HepG2 (cell line): ENCODE results near the gene ZFP36L2. TPM values are rescaled to one million over a fixed set of nuclear protein-coding genes. Genes with fewer than 3 reads are reported as not detected.

ENCODE experiments used
- BORCS8-MEF2B ChIP-seq: sonication (generic); formaldehyde crosslinking; IDR thresholded peaks from 2 replicates; pipeline ENCODE4 v1.8.0; 2022; ENCODE audit warnings: mild to moderate bottlenecking, missing genetic modification reagents
- DBP ChIP-seq: sonication (generic); formaldehyde crosslinking; IDR thresholded peaks from 2 replicates; pipeline ENCODE4 v1.4.0; 2020; ENCODE audit warnings: missing genetic modification reagents; ENCODE audit errors: not compliant biosample characterization
- GMEB1 ChIP-seq: sonication (generic); formaldehyde crosslinking; IDR thresholded peaks from 2 replicates; pipeline ENCODE4 v1.5.1; 2020; ENCODE audit warnings: missing genetic modification reagents, mild to moderate bottlenecking, borderline replicate concordance
- HINFP ChIP-seq: sonication (generic); formaldehyde crosslinking; IDR thresholded peaks from 2 replicates; pipeline ENCODE4 v1.4.0; 2020; ENCODE audit warnings: low read depth, mild to moderate bottlenecking, missing genetic modification reagents
- HMG20A ChIP-seq: IDR thresholded peaks from 2 replicates; pipeline ENCODE4 v1.6.1; 2016; ENCODE audit warnings: borderline replicate concordance
- HMGXB4 ChIP-seq, 2 experiments: sonication (generic) in 1 of 2; formaldehyde crosslinking in 1 of 2; IDR thresholded peaks; 2 replicates each; pipeline versions ENCODE4 v1.4.0 to v1.6.1; 2018 to 2020; ENCODE audit warnings: missing genetic modification reagents in 2 of 2, borderline replicate concordance in 1 of 2, low read depth in 1 of 2, mild to moderate bottlenecking in 1 of 2, missing biosample characterization in 1 of 2
- KLF12 ChIP-seq: sonication (generic); formaldehyde crosslinking; IDR thresholded peaks from 2 replicates; pipeline ENCODE4 v1.4.0; 2020; ENCODE audit warnings: missing genetic modification reagents, borderline replicate concordance
- MEF2D ChIP-seq: sonication (generic); formaldehyde crosslinking; IDR thresholded peaks from 2 replicates; pipeline ENCODE4 v1.5.1; 2020; ENCODE audit warnings: mild to moderate bottlenecking, missing genetic modification reagents
- MXD4 ChIP-seq: IDR thresholded peaks from 2 replicates; pipeline ENCODE4 v1.6.1; 2016; ENCODE audit warnings: mild to moderate bottlenecking, missing biosample characterization, missing genetic modification reagents
- NCOR1 ChIP-seq: fragments of 200-600 bp; sonication (generic); IDR thresholded peaks from 2 replicates; pipeline ENCODE4 v1.7.0; 2017; ENCODE audit warnings: antibody characterized with exemption, low read length, borderline replicate concordance
- PRDM4 ChIP-seq: sonication (generic); formaldehyde crosslinking; IDR thresholded peaks from 2 replicates; pipeline ENCODE4 v1.9.0; 2021; ENCODE audit warnings: missing genetic modification reagents, borderline replicate concordance
- PRMT3 ChIP-seq: sonication (generic); formaldehyde crosslinking; IDR thresholded peaks from 2 replicates; pipeline ENCODE4 v1.8.1; 2022; ENCODE audit warnings: low read depth, mild to moderate bottlenecking, moderate library complexity, missing genetic modification reagents, borderline replicate concordance
- TAF15 ChIP-seq: fragments of 200-400 bp; formaldehyde crosslinking; IDR thresholded peaks from one replicate; pipeline ENCODE4 v1.6.1; 2018; ENCODE audit warnings: mild to moderate bottlenecking, low read depth, low read length; ENCODE audit not compliant: poor library complexity, severe bottlenecking
- WIZ ChIP-seq: sonication (generic); formaldehyde crosslinking; IDR thresholded peaks from 2 replicates; pipeline ENCODE4 v1.5.1; 2020; ENCODE audit warnings: mild to moderate bottlenecking, missing genetic modification reagents
- YEATS4 ChIP-seq: sonication (generic); formaldehyde crosslinking; IDR thresholded peaks from 2 replicates; pipeline ENCODE4 v1.4.0; 2020; ENCODE audit warnings: missing genetic modification reagents, borderline replicate concordance
- ZBTB8A ChIP-seq: sonication (generic); formaldehyde crosslinking; IDR thresholded peaks from 2 replicates; pipeline ENCODE4 v1.4.0; 2020; ENCODE audit warnings: mild to moderate bottlenecking, low read depth, missing genetic modification reagents, borderline replicate concordance
- ZKSCAN8 ChIP-seq: IDR thresholded peaks from 2 replicates; pipeline ENCODE4 v1.6.1; 2016; ENCODE audit warnings: borderline replicate concordance, missing genetic modification reagents, missing compliant biosample characterization
- ZNF33B ChIP-seq: sonication (generic); formaldehyde crosslinking; IDR thresholded peaks from 2 replicates; pipeline ENCODE4 v1.5.1; 2020; ENCODE audit warnings: mild to moderate bottlenecking, missing genetic modification reagents
- polyA plus RNA-seq, 8 experiments: library from polyadenylated mRNA; depleted of rRNA in 3 of 8; stranded (reverse) in 7 of 8; unstranded in 1 of 8; fragments of >200 nt; fragmentation: Illumina TruSeq in 4 of 8; extraction: Trizol in 4 of 8; gene quantifications; 2 replicates each; pipeline versions ENCODE4 v1.2.1 to v1.2.3, GENCODE V29; 2011 to 2016; ENCODE audit warnings: low read depth in 4 of 8, missing spikeins in 1 of 8, mixed read lengths in 1 of 8; ENCODE audit not compliant: insufficient read depth in 1 of 8
- total RNA-seq, 5 experiments: library from RNA; depleted of rRNA; stranded (reverse); fragments of >200 nt; fragmentation: Illumina TruSeq; extraction: Trizol; gene quantifications; 2 replicates each; pipeline ENCODE4 v1.2.3, GENCODE V29; 2016; ENCODE audit warnings: low read depth in 1 of 5

The ZFP36L2 gene
- total and polyA plus RNA-seq, 2 of the 13 experiments (the other 11 are each of a cell fraction or from before 2014, with no cell fraction given) = 11.2 to 21.8 TPM

GRCh38 chr2:43226558-43226954 is at the start of gene ZFP36L2 (continued):
- TF ChIP-seq PRDM4 (CRISPR knock-in tag) (no peak), BORCS8-MEF2B (no peak), HMG20A (CRISPR knock-in tag) (no peak), TAF15 (no peak), ZNF33B (no peak), ZBTB8A (no peak), ZKSCAN8 (CRISPR knock-in tag) (no peak), PRMT3 (CRISPR knock-in tag) (no peak), WIZ (CRISPR knock-in tag) (no peak), MEF2D (CRISPR knock-in tag) (0 out of 2 replicates have a peak, but pooled peaks have one; percentile 5), HINFP (CRISPR knock-in tag) (peak; percentile 13; the same call in 1 of the 2 replicates), HMGXB4 (CRISPR knock-in tag; IDR thresholded peaks at IDR 0.05; ENCODE audit: borderline replicate concordance in 1 of 2, low read depth in 1 of 2) (peak in 1 of 2 experiments; percentile 22; a peak in 2 of 4 replicates), GMEB1 (CRISPR knock-in tag) (peak; percentile 52; the same call in 1 of the 2 replicates), KLF12 (CRISPR knock-in tag) (peak; percentile 55; the same call in 1 of the 2 replicates), NCOR1 (no peak), MXD4 (CRISPR knock-in tag) (no peak), DBP (CRISPR knock-in tag) (peak; percentile 32), YEATS4 (CRISPR knock-in tag) (peak; percentile 85; the same call in 1 of the 2 replicates)
